Neuron (in vitro differentiated cells): ENCODE measurements around the gene TEX261.

Source experiments
- H2AFZ ChIP-seq: one replicate; pipeline ENCODE4 v1.6.1; 2013; ENCODE audit warnings: low read depth, mild to moderate bottlenecking, inconsistent platforms, low read length, moderate library complexity
- H3K27me3 ChIP-seq: one replicate; pipeline ENCODE4 v1.6.1; 2013; ENCODE audit warnings: low read length; ENCODE audit not compliant: insufficient read depth
- H3K36me3 ChIP-seq: one replicate; pipeline ENCODE4 v1.6.1; 2013; ENCODE audit warnings: low read length; ENCODE audit not compliant: insufficient read depth
- H3K4me1 ChIP-seq: one replicate; pipeline ENCODE4 v1.6.1; 2013; ENCODE audit warnings: low read length; ENCODE audit not compliant: insufficient read depth
- H3K4me3 ChIP-seq: 2 replicates; pipeline ENCODE4 v1.5.1; 2013; ENCODE audit warnings: mild to moderate bottlenecking, low read length, moderate library complexity
- H3K9me3 ChIP-seq: one replicate; pipeline ENCODE4 v1.6.1; 2013; ENCODE audit warnings: low read length

The TEX261 gene

GRCh38 chr2:70992945-70993853 is 1.5 kb downstream of the TEX261 start:
- H2AFZ ChIP-seq, result no peak overlapping the region
- peaks cover 30% of the 10 kb centered on the region for H3K36me3 ChIP-seq
- H3K9me3 ChIP-seq, result no peaks in the 10 kb centered on the region
- peaks cover 19% of the 10 kb centered on the region for H3K4me1 ChIP-seq
- H3K4me3 ChIP-seq, result peak overlapping the region; percentile 79
- H3K27me3 ChIP-seq, result no peaks in the 10 kb centered on the region

GRCh38 chr2:70991742-70992141 is 2.9 kb downstream of the TEX261 start:
- no peaks in the 10 kb centered on the region for H3K27me3 ChIP-seq
- no peak overlapping the region for H3K4me3 ChIP-seq
- H2AFZ ChIP-seq, result no peak overlapping the region
- H3K36me3 ChIP-seq, result peaks cover 44% of the 10 kb centered on the region
- no peaks in the 10 kb centered on the region for H3K9me3 ChIP-seq
- peaks cover 19% of the 10 kb centered on the region for H3K4me1 ChIP-seq

GRCh38 chr2:70991142-70991541 is 3.5 kb downstream of the TEX261 start:
- H2AFZ ChIP-seq, result no peak overlapping the region
- H3K4me3 ChIP-seq, result no peak overlapping the region
- no peaks in the 10 kb centered on the region for H3K9me3 ChIP-seq
- no peaks in the 10 kb centered on the region for H3K27me3 ChIP-seq
- peaks cover 19% of the 10 kb centered on the region for H3K4me1 ChIP-seq
- peaks cover 47% of the 10 kb centered on the region for H3K36me3 ChIP-seq

- Histone ChIP-seq H2AFZ (no peak overlapping the region), H3K9me3 (no peaks in the 10 kb centered on the region), H3K36me3 (peaks cover 55% of the 10 kb centered on the region), H3K4me1 (peaks cover 17% of the 10 kb centered on the region), H3K27me3 (no peaks in the 10 kb centered on the region), H3K4me3 (no peak overlapping the region)
Measured at GRCh38 chr2:70990216-70990615, 4.5 kb downstream of the TEX261 start.

- H3K4me3 ChIP-seq, result no peak overlapping the region
- no peaks in the 10 kb centered on the region for H3K27me3 ChIP-seq
- peaks cover 12% of the 10 kb centered on the region for H3K4me1 ChIP-seq
- H2AFZ ChIP-seq, result no peak overlapping the region
- peaks cover 55% of the 10 kb centered on the region for H3K36me3 ChIP-seq
- H3K9me3 ChIP-seq, result no peaks in the 10 kb centered on the region
Measured at GRCh38 chr2:70988726-70989648, 5.7 kb downstream of the TEX261 start.

GRCh38 chr2:70988151-70988550 is 6.5 kb downstream of the TEX261 start:
- no peak overlapping the region for H2AFZ ChIP-seq
- H3K36me3 ChIP-seq, result peaks cover 55% of the 10 kb centered on the region
- no peaks in the 10 kb centered on the region for H3K27me3 ChIP-seq
- no peaks in the 10 kb centered on the region for H3K9me3 ChIP-seq
- no peak overlapping the region for H3K4me3 ChIP-seq
- peaks cover 3% of the 10 kb centered on the region for H3K4me1 ChIP-seq

GRCh38 chr2:70987386-70987785 is 7.3 kb downstream of the TEX261 start:
- H3K4me3 ChIP-seq, result no peak overlapping the region
- H2AFZ ChIP-seq, result no peak overlapping the region
- H3K4me1 ChIP-seq, result no peaks in the 10 kb centered on the region
- no peaks in the 10 kb centered on the region for H3K27me3 ChIP-seq
- H3K9me3 ChIP-seq, result no peaks in the 10 kb centered on the region
- peaks cover 55% of the 10 kb centered on the region for H3K36me3 ChIP-seq

- Histone ChIP-seq H3K9me3 (no peaks in the 10 kb centered on the region), H3K4me3 (no peak overlapping the region), H2AFZ (no peak overlapping the region), H3K27me3 (no peaks in the 10 kb centered on the region), H3K4me1 (no peaks in the 10 kb centered on the region), H3K36me3 (peaks cover 51% of the 10 kb centered on the region)
Measured at GRCh38 chr2:70986499-70987189, 8.0 kb downstream of the TEX261 start.

- no peak overlapping the region for H2AFZ ChIP-seq
- peaks cover 47% of the 10 kb centered on the region for H3K36me3 ChIP-seq
- no peak overlapping the region for H3K4me3 ChIP-seq
- H3K27me3 ChIP-seq, result no peaks in the 10 kb centered on the region
- no peaks in the 10 kb centered on the region for H3K4me1 ChIP-seq
- H3K9me3 ChIP-seq, result no peaks in the 10 kb centered on the region
Measured at GRCh38 chr2:70985956-70986355, 8.7 kb downstream of the TEX261 start.

- H3K4me1 ChIP-seq, result no peaks in the 10 kb centered on the region
- peaks cover 44% of the 10 kb centered on the region for H3K36me3 ChIP-seq
- no peak overlapping the region for H3K4me3 ChIP-seq
- H2AFZ ChIP-seq, result no peak overlapping the region
- no peaks in the 10 kb centered on the region for H3K9me3 ChIP-seq
- H3K27me3 ChIP-seq, result no peaks in the 10 kb centered on the region
Measured at GRCh38 chr2:70985283-70985688, 9.4 kb downstream of the TEX261 start.

- H3K27me3 ChIP-seq, result no peaks in the 10 kb centered on the region
- H2AFZ ChIP-seq, result no peak overlapping the region
- no peaks in the 10 kb centered on the region for H3K9me3 ChIP-seq
- no peaks in the 10 kb centered on the region for H3K4me1 ChIP-seq
- peaks cover 40% of the 10 kb centered on the region for H3K36me3 ChIP-seq
- H3K4me3 ChIP-seq, result no peak overlapping the region
Measured at GRCh38 chr2:70984576-70985282, 9.9 kb downstream of the TEX261 start.

- H3K36me3 ChIP-seq, result peaks cover 35% of the 10 kb centered on the region
- H3K27me3 ChIP-seq, result no peaks in the 10 kb centered on the region
- no peaks in the 10 kb centered on the region for H3K4me1 ChIP-seq
- H2AFZ ChIP-seq, result no peak overlapping the region
- no peaks in the 10 kb centered on the region for H3K9me3 ChIP-seq
- H3K4me3 ChIP-seq, result no peak overlapping the region
Measured at GRCh38 chr2:70984228-70984575, 10.5 kb downstream of the TEX261 start.
